ENCODE measurements around the gene ASXL3.

DNA sequence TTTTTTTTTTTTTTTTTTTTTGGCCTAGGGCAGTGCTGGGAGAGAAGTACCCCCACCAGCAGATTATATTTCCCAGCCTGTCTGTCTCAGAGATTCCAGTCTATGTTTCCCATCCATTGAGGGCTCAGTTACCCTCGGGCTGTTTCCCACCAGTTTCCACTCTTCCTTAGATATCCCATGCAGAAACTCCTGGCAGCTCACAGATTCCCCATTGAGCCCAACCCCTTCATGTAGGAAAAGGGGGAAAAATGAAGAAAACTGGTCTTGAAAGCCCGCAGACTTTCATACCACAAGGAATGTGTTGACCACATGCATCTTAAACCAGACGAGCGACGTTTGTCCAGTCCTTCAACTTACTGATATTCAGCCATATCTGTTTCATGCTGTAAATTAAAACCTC lies 15.2 kb downstream of the ASXL3 start:
- TF ChIP-seq CTCF (IDR thresholded peaks at IDR 0.05; ENCODE audit: low read length) (no peak), EZH2phosphoT487 (IDR thresholded peaks at IDR 0.05; ENCODE audit: low read length) (no peak), EZH2 (optimal IDR thresholded peaks at IDR 0.05; ENCODE audit: low read depth, low read length) (no peak)

Measured in MM.1S (cell line).